Fibroblast of the aortic adventitia (primary cell): Measurements from ENCODE around the gene ARHGAP15. TPM values are rescaled to one million over a fixed set of nuclear protein-coding genes. Genes with fewer than 3 reads are reported as not detected.

Experiments used
- DNase-seq: peaks from one replicate; pipeline ENCODE4 v3.0.0-alpha.2; 2010; ENCODE audit warnings: low read depth
- H3K4me3 ChIP-seq: 2 replicates; pipeline ENCODE4 v1.5.1; 2011; ENCODE audit warnings: low read depth, mild to moderate bottlenecking, control low read depth, low read length, moderate library complexity
- CTCF ChIP-seq: IDR thresholded peaks from 2 replicates; pipeline ENCODE4 v1.5.1; 2011; ENCODE audit warnings: mild to moderate bottlenecking, low read length, control low read depth, inconsistent platforms; ENCODE audit not compliant: insufficient read depth
- total RNA-seq: library from RNA; depleted of rRNA; stranded (reverse); fragments of >200 nt; gene quantifications from 2 replicates; pipeline ENCODE4 v1.2.3, GENCODE V29; 2012; ENCODE audit warnings: low replicate concordance

ARHGAP15 gene
- total RNA-seq, 1 donor: not detected

DNA sequence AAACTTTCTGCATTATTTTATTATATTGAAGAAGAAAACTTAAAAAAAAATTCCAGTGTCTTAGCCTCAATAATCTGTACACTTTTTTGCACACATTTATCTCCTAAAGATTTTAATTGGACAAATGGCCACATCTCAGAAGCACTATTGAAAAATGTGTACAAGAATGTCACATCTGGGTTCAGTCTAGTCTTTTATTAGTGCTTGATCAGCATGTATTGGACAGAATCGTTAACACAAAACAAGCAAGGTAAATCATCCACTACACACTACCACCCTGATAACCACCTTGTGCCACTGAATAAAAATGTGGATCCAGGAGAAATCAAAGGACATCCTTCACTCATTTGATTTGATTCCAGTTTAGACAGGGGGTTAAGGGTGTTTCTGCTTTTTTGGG lies 554.8 kb downstream of the ARHGAP15 start:
- TF ChIP-seq CTCF: no peak
- H3K4me3 ChIP-seq: no peak overlapping the region
- DNase-seq: no peak

DNA sequence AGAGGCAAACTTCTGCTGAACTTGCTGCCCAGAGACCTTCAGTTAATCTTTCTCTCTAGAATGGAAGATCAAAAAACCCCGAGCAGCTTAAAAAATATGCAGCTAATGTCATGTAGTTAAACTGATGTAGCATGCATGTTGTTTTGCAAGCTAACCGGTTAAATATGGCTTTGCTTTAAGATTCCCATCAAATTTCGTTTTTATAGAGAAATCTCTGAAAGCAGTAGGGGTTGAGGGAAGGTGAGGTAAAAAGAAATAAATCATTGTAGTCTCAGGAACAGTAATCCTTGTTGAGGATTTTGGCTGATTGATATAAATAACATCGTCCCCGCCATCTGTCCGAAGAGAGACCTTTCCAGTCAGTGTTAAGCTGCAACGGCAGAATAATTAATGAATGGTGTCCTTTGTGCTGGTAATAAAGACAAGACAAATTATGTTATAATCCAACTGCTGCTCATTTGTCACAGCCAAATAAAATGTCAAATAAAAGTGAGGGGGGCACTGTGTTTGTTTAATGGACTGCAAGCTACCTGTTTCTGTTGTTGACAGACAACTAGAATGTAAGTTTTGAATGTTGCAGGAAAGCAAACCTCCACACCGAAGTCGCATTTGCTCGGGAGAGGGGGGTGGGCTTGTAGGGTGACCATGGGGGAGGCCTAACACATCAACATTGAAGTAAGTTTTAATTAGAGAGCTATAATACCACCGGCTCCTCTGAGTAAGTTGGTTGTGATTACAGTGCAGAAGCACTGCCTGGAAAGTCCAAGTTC lies 555.5 kb downstream of the ARHGAP15 start:
- TF ChIP-seq CTCF: no peak
- DNase-seq: no peak
- H3K4me3 ChIP-seq: no peak overlapping the region

GRCh38 chr2:143685421-143686078 lies 556.3 kb downstream of the ARHGAP15 start:
- DNase-seq: no peak
- no peak for TF ChIP-seq CTCF
- H3K4me3 ChIP-seq: no peak overlapping the region

GRCh38 chr2:143686585-143687164 lies 557.5 kb downstream of the ARHGAP15 start:
- H3K4me3 ChIP-seq: no peak overlapping the region
- peak; percentile 60 for TF ChIP-seq CTCF
- DNase-seq: peak; percentile 68

DNA sequence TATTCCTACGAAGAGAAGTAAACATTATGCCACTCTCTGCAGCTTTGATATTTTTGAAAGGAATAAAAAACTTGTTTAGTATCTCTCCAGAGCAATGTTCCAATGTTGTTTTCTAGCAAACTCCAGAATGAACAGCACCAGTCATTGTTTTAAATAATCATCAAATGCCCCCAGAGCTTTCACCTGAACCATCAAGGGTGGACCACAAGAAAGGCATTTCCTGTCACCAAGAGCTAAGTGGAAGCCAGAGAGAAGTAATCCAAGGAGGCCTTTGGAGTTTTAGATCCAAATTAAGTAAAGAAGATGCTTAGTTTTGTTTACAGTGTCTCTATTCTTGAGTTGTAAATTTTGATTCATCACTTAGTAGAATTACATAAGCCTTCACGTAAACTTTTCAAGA lies 559.0 kb downstream of the ARHGAP15 start:
- no peak for TF ChIP-seq CTCF
- H3K4me3 ChIP-seq: no peak overlapping the region
- no peak for DNase-seq

- no peak for TF ChIP-seq CTCF
- H3K4me3 ChIP-seq: no peak overlapping the region
Observed at GRCh38 chr2:143688815-143689214, 559.6 kb downstream of the ARHGAP15 start.

More at GRCh38 chr2:143688815-143689214, 559.6 kb downstream of the ARHGAP15 start:
- no peak for DNase-seq
